A549 (cell line): Measurements from ENCODE around the gene HAUS1.

ENCODE experiments used
- BCL3 ChIP-seq: fragments of >200 bp; sonication (Bioruptor Twin); formaldehyde crosslinking; IDR thresholded peaks from 3 replicates; pipeline ENCODE4 v1.6.1; 2016
- CBX2 ChIP-seq: fragments of 200-600 bp; sonication (generic); IDR thresholded peaks from 2 replicates; pipeline ENCODE4 v1.6.1; 2016; ENCODE audit warnings: low read depth, mild to moderate bottlenecking, borderline replicate concordance
- CEBPB ChIP-seq, 2 experiments: fragments of >200 bp in 1 of 2; sonication (Bioruptor Twin) in 1 of 2; formaldehyde crosslinking in 1 of 2; IDR thresholded peaks; 2 replicates each; pipeline ENCODE4 v1.6.1; 2012 to 2016
- CTCF ChIP-seq: fragments of >200 bp; sonication (Bioruptor Twin); formaldehyde crosslinking; IDR thresholded peaks from 3 replicates; pipeline ENCODE4 v1.5.1; 2016
- EP300 ChIP-seq, 2 experiments: fragments of >200 bp; sonication (Bioruptor Twin); formaldehyde crosslinking; IDR thresholded peaks; 2 replicates in 1 of 2; 3 replicates in 1 of 2; pipeline ENCODE4 v1.6.1; 2016 to 2017
- MAFK ChIP-seq: fragments of 450-650 bp; IDR thresholded peaks from 2 replicates; pipeline ENCODE4 v1.6.1; 2014; ENCODE audit not compliant: partially characterized antibody
- POLR2A ChIP-seq: IDR thresholded peaks from 2 replicates; pipeline ENCODE4 v1.6.1; 2012; ENCODE audit warnings: mild to moderate bottlenecking, low read length
- REST ChIP-seq: fragments of 200-600 bp; sonication (generic); IDR thresholded peaks from 2 replicates; pipeline ENCODE4 v1.6.1; 2016; ENCODE audit warnings: antibody characterized with exemption, mild to moderate bottlenecking, moderate library complexity
- SMC3 ChIP-seq: fragments of >200 bp; sonication (Bioruptor Twin); formaldehyde crosslinking; IDR thresholded peaks from 3 replicates; pipeline ENCODE4 v1.6.1; 2018; ENCODE audit warnings: inconsistent platforms
- SREBF2 ChIP-seq: fragments of 450-650 bp; IDR thresholded peaks from 2 replicates; pipeline ENCODE4 v1.6.1; 2014; ENCODE audit warnings: mild to moderate bottlenecking, moderate library complexity
- ZFP36 ChIP-seq: fragments of 450-650 bp; IDR thresholded peaks from 2 replicates; pipeline ENCODE4 v1.6.1; 2014; ENCODE audit warnings: borderline replicate concordance; ENCODE audit not compliant: partially characterized antibody
- ZNF302 ChIP-seq: fragments of 250-450 bp; sonication (Bioruptor Pico); IDR thresholded peaks from 2 replicates; pipeline ENCODE4 v1.9.0; 2021; ENCODE audit warnings: inconsistent platforms, mild to moderate bottlenecking, moderate library complexity

GRCh38 chr18:46164920-46165319 lies 60.7 kb downstream of the HAUS1 start:
- TF ChIP-seq ZFP36 (no peak), CTCF (no peak), MAFK (no peak), EP300 (IDR thresholded peaks at IDR 0.05) (no peak), SMC3 (no peak), ZNF302 (CRISPR knock-in tag) (no peak), POLR2A (no peak), BCL3 (no peak), CEBPB (IDR thresholded peaks at IDR 0.05) (no peak), REST (no peak), CBX2 (no peak), SREBF2 (no peak)
